ENCODE results near the gene CTNNA2.
A peak's percentile ranks its signal among the peaks of the same experiment; 100 is the strongest.

CTNNA2 gene

DNA sequence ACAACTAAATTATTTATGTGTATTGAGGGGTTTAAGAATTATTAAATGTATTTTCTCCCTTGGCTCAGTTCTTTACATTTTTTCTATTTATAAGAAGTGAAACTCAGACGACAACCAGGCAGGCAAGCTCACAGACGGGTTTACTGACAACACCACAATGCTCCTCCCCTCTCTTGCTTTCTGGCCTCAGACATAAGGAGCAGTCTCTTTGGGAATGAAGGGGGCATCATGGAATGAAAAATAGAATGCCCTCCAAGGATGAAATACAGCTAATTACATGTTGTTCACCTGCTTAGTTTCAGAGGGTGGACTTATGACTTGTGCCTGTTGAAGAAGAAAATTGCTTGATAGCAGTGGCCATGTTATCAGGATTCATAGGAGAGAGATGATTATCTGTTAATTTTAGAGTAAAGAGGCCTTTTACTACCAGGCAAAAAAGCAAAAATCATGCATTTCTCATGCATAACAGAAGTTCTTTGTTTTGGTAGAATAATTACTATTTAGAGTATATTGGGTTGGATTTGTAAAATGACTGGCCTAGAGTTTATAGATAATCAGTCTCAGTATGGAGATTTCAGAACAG, 963.8 kb downstream of the CTNNA2 start:
- H3K4me1 ChIP-seq (ENCODE audit: control insufficient read depth, insufficient read depth, low read depth, low read length), result no peaks in the 10 kb centered on the region
- H4K91ac ChIP-seq (ENCODE audit: low read length), result no peak overlapping the region
- no peaks in the 10 kb centered on the region for H3K36me3 ChIP-seq (ENCODE audit: control insufficient read depth in 1 of 2, insufficient read depth in 2 of 2, low read depth in 1 of 2, low read length in 2 of 2)
- H3K4me2 ChIP-seq (ENCODE audit: low read length, poor library complexity, severe bottlenecking), result no peak overlapping the region
- 26% methylated on average over 2 of the region's 2 CpGs for WGBS
- H3K79me1 ChIP-seq (replicated peaks; ENCODE audit: low read length, poor library complexity, severe bottlenecking), result no peaks in the 10 kb centered on the region
- H2BK15ac ChIP-seq (ENCODE audit: low read depth, poor library complexity, severe bottlenecking), result no peak overlapping the region
- no peak overlapping the region for H2AFZ ChIP-seq (ENCODE audit: low read depth, low read length)
- no peak overlapping the region for H3K14ac ChIP-seq (ENCODE audit: low read length in 2 of 2)
- peak overlapping the region; percentile 40 for H3K9ac ChIP-seq (ENCODE audit: low read length)
- H3K27me3 ChIP-seq (ENCODE audit: control insufficient read depth in 1 of 2, insufficient read depth in 1 of 2, low read length in 2 of 2), result no peaks in the 10 kb centered on the region
- peak overlapping the region in 1 of 2 experiments; percentile 21 for H3K18ac ChIP-seq (ENCODE audit: low read depth in 1 of 2, low read length in 2 of 2)
- H3K23ac ChIP-seq (ENCODE audit: low read length in 2 of 2), result no peak overlapping the region
- H2BK120ac ChIP-seq (ENCODE audit: low read depth, low read length), result no peak overlapping the region
- H2BK5ac ChIP-seq (ENCODE audit: low read depth, low read length, poor library complexity, severe bottlenecking), result no peak overlapping the region
- H3K4ac ChIP-seq (ENCODE audit: low read depth in 1 of 2, low read length in 2 of 2), result no peak overlapping the region
- H3K9me3 ChIP-seq (ENCODE audit: control insufficient read depth, low read length), result no peaks in the 10 kb centered on the region
- no peak overlapping the region for H4K8ac ChIP-seq (ENCODE audit: low read length)
- no peak overlapping the region for H2AK5ac ChIP-seq (ENCODE audit: low read length, severe bottlenecking)
- H3K27ac ChIP-seq (ENCODE audit: low read length, poor library complexity, severe bottlenecking), result no peak overlapping the region
- peak overlapping the region in 1 of 2 experiments; percentile 17 for H3K4me3 ChIP-seq (ENCODE audit: insufficient read depth in 1 of 2, low read depth in 1 of 2, low read length in 2 of 2)
- no peak for DNase-seq
- H2BK12ac ChIP-seq (ENCODE audit: low read length in 2 of 2), result no peak overlapping the region

DNA sequence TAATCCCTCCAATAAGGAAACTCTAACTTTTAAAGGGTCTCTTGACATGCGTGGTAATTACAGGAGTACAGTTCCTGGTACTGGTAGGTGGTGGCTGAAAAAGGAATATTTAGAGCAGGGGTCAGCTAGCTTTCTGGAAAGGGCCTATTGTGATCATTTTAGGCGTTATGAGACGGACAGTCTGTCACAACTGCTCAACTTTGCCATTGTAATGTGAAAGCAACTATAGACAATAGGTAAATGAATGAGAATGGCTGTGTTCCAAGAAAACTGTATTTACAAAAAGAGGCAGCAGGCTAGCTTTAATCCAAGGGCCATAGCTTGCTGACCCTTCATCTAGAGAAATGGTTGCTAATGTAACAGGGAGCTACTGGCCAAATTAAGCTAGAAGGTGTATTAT, 969.4 kb downstream of the CTNNA2 start:
- no peaks in the 10 kb centered on the region for H3K27me3 ChIP-seq (ENCODE audit: control insufficient read depth in 1 of 2, insufficient read depth in 1 of 2, low read length in 2 of 2)
- no peaks in the 10 kb centered on the region for H3K36me3 ChIP-seq (ENCODE audit: control insufficient read depth in 1 of 2, insufficient read depth in 2 of 2, low read depth in 1 of 2, low read length in 2 of 2)
- no peak for DNase-seq
- H2AFZ ChIP-seq (ENCODE audit: low read depth, low read length), result no peak overlapping the region
- no peak overlapping the region for H2BK15ac ChIP-seq (ENCODE audit: low read depth, poor library complexity, severe bottlenecking)
- no peak overlapping the region for H3K23ac ChIP-seq (ENCODE audit: low read length in 2 of 2)
- no peak overlapping the region for H2AK5ac ChIP-seq (ENCODE audit: low read length, severe bottlenecking)
- no peaks in the 10 kb centered on the region for H3K9me3 ChIP-seq (ENCODE audit: control insufficient read depth, low read length)
- no peaks in the 10 kb centered on the region for H3K79me1 ChIP-seq (replicated peaks; ENCODE audit: low read length, poor library complexity, severe bottlenecking)
- H4K8ac ChIP-seq (ENCODE audit: low read length), result no peak overlapping the region
- no peak overlapping the region for H2BK120ac ChIP-seq (ENCODE audit: low read depth, low read length)
- H2BK12ac ChIP-seq (ENCODE audit: low read length in 2 of 2), result no peak overlapping the region
- no peaks in the 10 kb centered on the region for H3K4me1 ChIP-seq (ENCODE audit: control insufficient read depth, insufficient read depth, low read depth, low read length)
- no peak overlapping the region for H3K14ac ChIP-seq (ENCODE audit: low read length in 2 of 2)
- H3K4me2 ChIP-seq (ENCODE audit: low read length, poor library complexity, severe bottlenecking), result no peak overlapping the region
- no peak overlapping the region for H3K27ac ChIP-seq (ENCODE audit: low read length, poor library complexity, severe bottlenecking)
- 91% methylated on average over 3 of the region's 3 CpGs for WGBS
- H3K18ac ChIP-seq (ENCODE audit: low read depth in 1 of 2, low read length in 2 of 2), result no peak overlapping the region
- no peak overlapping the region for H3K9ac ChIP-seq (ENCODE audit: low read length)
- no peak overlapping the region for H2BK5ac ChIP-seq (ENCODE audit: low read depth, low read length, poor library complexity, severe bottlenecking)
- no peak overlapping the region for H3K4ac ChIP-seq (ENCODE audit: low read depth in 1 of 2, low read length in 2 of 2)
- no peak overlapping the region for H3K4me3 ChIP-seq (ENCODE audit: insufficient read depth in 1 of 2, low read depth in 1 of 2, low read length in 2 of 2)
- H4K91ac ChIP-seq (ENCODE audit: low read length), result no peak overlapping the region

DNA sequence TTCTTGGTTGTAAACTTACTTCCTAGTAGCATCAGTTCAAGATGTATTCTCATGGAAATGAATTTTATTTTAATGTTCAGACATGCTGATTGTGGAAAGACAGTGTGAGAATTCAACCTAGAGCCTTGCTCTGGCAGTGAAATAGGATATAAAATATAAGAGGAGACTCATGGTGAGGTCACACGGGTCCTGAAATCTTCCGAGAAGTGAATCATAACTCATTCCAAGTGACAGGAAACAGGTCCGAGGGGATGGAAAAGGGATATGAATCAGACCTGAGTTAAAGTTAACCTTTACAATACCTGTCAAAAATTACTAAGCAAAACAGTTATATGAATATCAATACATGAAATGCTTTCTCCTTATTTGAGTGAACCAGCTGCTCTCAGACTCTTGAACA, 976.9 kb downstream of the CTNNA2 start:
- Histone ChIP-seq H3K23ac (ENCODE audit: low read length in 2 of 2) (no peak overlapping the region), H3K18ac (ENCODE audit: low read depth in 1 of 2, low read length in 2 of 2) (no peak overlapping the region), H4K91ac (ENCODE audit: low read length) (no peak overlapping the region), H2BK12ac (ENCODE audit: low read length in 2 of 2) (no peak overlapping the region), H3K9ac (ENCODE audit: low read length) (peak overlapping the region; percentile 64), H3K27me3 (ENCODE audit: control insufficient read depth in 1 of 2, insufficient read depth in 1 of 2, low read length in 2 of 2) (no peaks in the 10 kb centered on the region), H2BK15ac (ENCODE audit: low read depth, poor library complexity, severe bottlenecking) (no peak overlapping the region), H3K79me1 (replicated peaks; ENCODE audit: low read length, poor library complexity, severe bottlenecking) (no peaks in the 10 kb centered on the region), H2BK120ac (ENCODE audit: low read depth, low read length) (no peak overlapping the region), H3K14ac (ENCODE audit: low read length in 2 of 2) (no peak overlapping the region), H3K4me2 (ENCODE audit: low read length, poor library complexity, severe bottlenecking) (no peak overlapping the region), H3K4me1 (ENCODE audit: control insufficient read depth, insufficient read depth, low read depth, low read length) (no peaks in the 10 kb centered on the region), H3K4ac (ENCODE audit: low read depth in 1 of 2, low read length in 2 of 2) (no peak overlapping the region), H2AFZ (ENCODE audit: low read depth, low read length) (no peak overlapping the region), H4K8ac (ENCODE audit: low read length) (no peak overlapping the region), H2AK5ac (ENCODE audit: low read length, severe bottlenecking) (no peak overlapping the region), H3K36me3 (ENCODE audit: control insufficient read depth in 1 of 2, insufficient read depth in 2 of 2, low read depth in 1 of 2, low read length in 2 of 2) (no peaks in the 10 kb centered on the region), H3K4me3 (ENCODE audit: insufficient read depth in 1 of 2, low read depth in 1 of 2, low read length in 2 of 2) (no peak overlapping the region), H2BK5ac (ENCODE audit: low read depth, low read length, poor library complexity, severe bottlenecking) (no peak overlapping the region), H3K27ac (ENCODE audit: low read length, poor library complexity, severe bottlenecking) (no peak overlapping the region), H3K9me3 (ENCODE audit: control insufficient read depth, low read length) (no peaks in the 10 kb centered on the region)
- peak; percentile 39 for DNase-seq
- WGBS, result no CpG with 5 or more reads among the region's 3 CpGs

- no peak overlapping the region for H2BK12ac ChIP-seq (ENCODE audit: low read length in 2 of 2)
- no peak overlapping the region for H3K9ac ChIP-seq (ENCODE audit: low read length)
- no peak overlapping the region for H2AK5ac ChIP-seq (ENCODE audit: low read length, severe bottlenecking)
- no peak overlapping the region for H2AFZ ChIP-seq (ENCODE audit: low read depth, low read length)
- no peak overlapping the region for H3K4me2 ChIP-seq (ENCODE audit: low read length, poor library complexity, severe bottlenecking)
- H3K23ac ChIP-seq (ENCODE audit: low read length in 2 of 2), result no peak overlapping the region
- H2BK15ac ChIP-seq (ENCODE audit: low read depth, poor library complexity, severe bottlenecking), result no peak overlapping the region
- peak overlapping the region; percentile 89 for H4K8ac ChIP-seq (ENCODE audit: low read length)
- no peaks in the 10 kb centered on the region for H3K79me1 ChIP-seq (replicated peaks; ENCODE audit: low read length, poor library complexity, severe bottlenecking)
- H3K4me1 ChIP-seq (ENCODE audit: control insufficient read depth, insufficient read depth, low read depth, low read length), result no peaks in the 10 kb centered on the region
- H3K4ac ChIP-seq (ENCODE audit: low read depth in 1 of 2, low read length in 2 of 2), result peak overlapping the region in 1 of 2 experiments; percentile 58
- no peaks in the 10 kb centered on the region for H3K36me3 ChIP-seq (ENCODE audit: control insufficient read depth in 1 of 2, insufficient read depth in 2 of 2, low read depth in 1 of 2, low read length in 2 of 2)
- H3K4me3 ChIP-seq (ENCODE audit: insufficient read depth in 1 of 2, low read depth in 1 of 2, low read length in 2 of 2), result no peak overlapping the region
- no peak overlapping the region for H4K91ac ChIP-seq (ENCODE audit: low read length)
- no peaks in the 10 kb centered on the region for H3K27me3 ChIP-seq (ENCODE audit: control insufficient read depth in 1 of 2, insufficient read depth in 1 of 2, low read length in 2 of 2)
- peak overlapping the region in 1 of 2 experiments; percentile 87 for H3K18ac ChIP-seq (ENCODE audit: low read depth in 1 of 2, low read length in 2 of 2)
- H2BK120ac ChIP-seq (ENCODE audit: low read depth, low read length), result no peak overlapping the region
- H2BK5ac ChIP-seq (ENCODE audit: low read depth, low read length, poor library complexity, severe bottlenecking), result no peak overlapping the region
- H3K9me3 ChIP-seq (ENCODE audit: control insufficient read depth, low read length), result no peaks in the 10 kb centered on the region
- no peak for DNase-seq
- H3K14ac ChIP-seq (ENCODE audit: low read length in 2 of 2), result no peak overlapping the region
- no peak overlapping the region for H3K27ac ChIP-seq (ENCODE audit: low read length, poor library complexity, severe bottlenecking)
- WGBS, result 41% methylated on average over 4 of the region's 4 CpGs
These were observed 978.1 kb downstream of the CTNNA2 start for GRCh38 chr2:80490964-80491363.
